Measurements from ENCODE around the gene SMG9. TPM values are rescaled to one million over a fixed set of nuclear protein-coding genes. Genes with fewer than 3 reads are reported as not detected.

Gene SMG9
- total and polyA plus RNA-seq, 2 of the 13 experiments (the other 11 are each of a cell fraction or from before 2014, with no cell fraction given), result 16.1 to 18.7 TPM

- TF ChIP-seq KDM3A (CRISPR knock-in tag; IDR thresholded peaks at IDR 0.05; ENCODE audit: low read depth), result no peak
- no peak for TF ChIP-seq MTF1 (CRISPR knock-in tag; IDR thresholded peaks at IDR 0.05)
- TF ChIP-seq ZNF468 (CRISPR knock-in tag; IDR thresholded peaks at IDR 0.05), result no peak
- no peak for TF ChIP-seq ZNF253 (CRISPR knock-in tag; IDR thresholded peaks at IDR 0.05; ENCODE audit: borderline replicate concordance)
- no peak for TF ChIP-seq ZNF432 (CRISPR knock-in tag; IDR thresholded peaks at IDR 0.05; ENCODE audit: borderline replicate concordance)
- no peak for TF ChIP-seq ZNF577 (CRISPR knock-in tag; IDR thresholded peaks at IDR 0.05; ENCODE audit: borderline replicate concordance, low read depth)
- TF ChIP-seq NCOA2 (CRISPR knock-in tag; IDR thresholded peaks at IDR 0.05), result no peak
- TF ChIP-seq ZBTB44 (CRISPR knock-in tag; IDR thresholded peaks at IDR 0.05), result no peak
- TF ChIP-seq FOXK1 (CRISPR knock-in tag; IDR thresholded peaks at IDR 0.05; ENCODE audit: borderline replicate concordance, low read depth), result no peak
- TF ChIP-seq HOMEZ (CRISPR knock-in tag; IDR thresholded peaks at IDR 0.05; ENCODE audit: low read depth), result no peak
- TF ChIP-seq ARID4A (CRISPR knock-in tag; IDR thresholded peaks at IDR 0.05; ENCODE audit: borderline replicate concordance), result no peak
- TF ChIP-seq HMGXB3 (CRISPR knock-in tag; IDR thresholded peaks at IDR 0.05; ENCODE audit: borderline replicate concordance), result no peak
- no peak for TF ChIP-seq ZSCAN29 (CRISPR knock-in tag; conservative IDR thresholded peaks at IDR 0.05)
- Histone ChIP-seq H3K4me3 (replicated peaks in 1 of 3; ENCODE audit: insufficient read depth in 1 of 3, low read depth in 2 of 3, low read length in 3 of 3) (no peak overlapping the region), H3K9ac (ENCODE audit: insufficient read depth, low read depth, low read length) (no peak overlapping the region), H3K27ac (ENCODE audit: extremely low read length, insufficient read depth, low read length) (no peak overlapping the region), H3K27me3 (ENCODE audit: control insufficient read depth in 1 of 2, insufficient read depth in 2 of 2, low read length in 2 of 2) (peaks cover 0 to 4% of the 10 kb centered on the region in 2 experiments; a peak in 3 of 5 replicates), H2AFZ (ENCODE audit: low read length) (no peak overlapping the region), H3K36me3 (replicated peaks in 1 of 2; ENCODE audit: control insufficient read depth in 1 of 2, insufficient read depth in 2 of 2, low read length in 2 of 2) (no peaks in the 10 kb centered on the region), H3K4me1 (ENCODE audit: insufficient read depth, low read length) (no peaks in the 10 kb centered on the region), H3K9me3 (ENCODE audit: low read length) (no peaks in the 10 kb centered on the region), H4K20me1 (ENCODE audit: insufficient read depth, low read length) (no peaks in the 10 kb centered on the region), H3K4me2 (ENCODE audit: low read depth, low read length) (no peak overlapping the region), H3K79me2 (ENCODE audit: insufficient read depth, low read length) (no peaks in the 10 kb centered on the region)
- WGBS (ENCODE audit: low lambda C conversion rate), result 0% methylated on average over 1 of the region's 7 CpGs
- ChIA-PET CTCF (ENCODE audit: low intra/inter-chr PET ratio, low total read pairs) (no interaction called here), POLR2A (no interaction called here)
- FAIRE-seq (no peak), ATAC-seq (no peak; the same call in 2 of the 3 replicates), DNase-seq (ENCODE audit: low spot score) (no peak)
- intact Hi-C loops (cut with micrococcal nuclease; ENCODE audit: unreplicated experiment) (no loop called here), in situ Hi-C loops (cut with HindIII; ENCODE audit: extremely low pct_ligation_motif_present, low pct_unique_long_range_greater_than_20kb) (no loop called here)
- BruUV-seq (replicated peaks), result no TSS peak
These were observed 42.8 kb upstream of the SMG9 start for GRCh38 chr19:43797556-43797955.

Data from HepG2 (cell line).